NK-92 (cell line): ENCODE results near the gene ANKRD62.
"Not testable (repeated sequence)": the region's sequence is repeated elsewhere in the genome, so short reads cannot be mapped to it uniquely, and the experiment has no call there.

Experiments
- DNase-seq: peaks from one replicate; lab custom pipeline; 2025; ENCODE audit not compliant: unreplicated experiment; lab: John Stamatoyannopoulos, UW

Gene ANKRD62

GRCh38 chr18:12092398-12093229 lies 1.0 kb upstream of the ANKRD62 start:
- no peak for DNase-seq

GRCh38 chr18:12098374-12098773 lies 4.7 kb downstream of the ANKRD62 start:
- no peak for DNase-seq

GRCh38 chr18:12099160-12099559 lies 5.5 kb downstream of the ANKRD62 start:
- DNase-seq: no peak

GRCh38 chr18:12101266-12101665 lies 7.6 kb downstream of the ANKRD62 start:
- DNase-seq: no peak

GRCh38 chr18:12102136-12102842 lies 8.6 kb downstream of the ANKRD62 start:
- no peak for DNase-seq

GRCh38 chr18:12106471-12106870 lies 12.8 kb downstream of the ANKRD62 start:
- DNase-seq: no peak

- no peak for DNase-seq
Measured at GRCh38 chr18:12109836-12110235, 16.2 kb downstream of the ANKRD62 start.

GRCh38 chr18:12113999-12114646 lies 20.5 kb downstream of the ANKRD62 start:
- DNase-seq: no peak

GRCh38 chr18:12119358-12119757 lies 25.7 kb downstream of the ANKRD62 start:
- DNase-seq: no peak

GRCh38 chr18:12121175-12122042 lies 27.8 kb downstream of the ANKRD62 start:
- DNase-seq: no peak

- not testable (repeated sequence) for DNase-seq
Measured at GRCh38 chr18:12122043-12122389, 28.4 kb downstream of the ANKRD62 start.

- DNase-seq: not testable (repeated sequence)
Measured at GRCh38 chr18:12127647-12128046, 34.0 kb downstream of the ANKRD62 start.

GRCh38 chr18:12138831-12139230 lies 45.2 kb downstream of the ANKRD62 start:
- not testable (repeated sequence) for DNase-seq

GRCh38 chr18:12140866-12141265 lies 47.2 kb downstream of the ANKRD62 start:
- not testable (repeated sequence) for DNase-seq

- DNase-seq: not testable (repeated sequence)
Measured at GRCh38 chr18:12141778-12142177, 48.1 kb downstream of the ANKRD62 start.

- DNase-seq: not testable (repeated sequence)
Measured at GRCh38 chr18:12149431-12149830, 55.8 kb downstream of the ANKRD62 start.

- no peak for DNase-seq
Measured at GRCh38 chr18:12154361-12154760, 60.7 kb downstream of the ANKRD62 start.

- no peak for DNase-seq
Measured at GRCh38 chr18:12155996-12156395, 62.4 kb downstream of the ANKRD62 start.

- DNase-seq: no peak
Measured at GRCh38 chr18:12159446-12159845, 65.8 kb downstream of the ANKRD62 start.

- no peak for DNase-seq
Measured at GRCh38 chr18:12162786-12163185, 69.1 kb downstream of the ANKRD62 start.
